Measurements from ENCODE around the gene DNAJA2. TPM values are rescaled to one million over a fixed set of nuclear protein-coding genes. Genes with fewer than 3 reads are reported as not detected.
A peak's percentile ranks its signal among the peaks of the same experiment; 100 is the strongest.

The DNAJA2 gene
- total and polyA plus RNA-seq, 9 of the 15 experiments (the other 6 are each of a cell fraction or from before 2014, with no cell fraction given) = 24.1 to 75.9 (median 50.7) TPM

GRCh38 chr16:46973207-46973995 is at the start of gene DNAJA2 (continued):
- TF ChIP-seq, protein P1, sequence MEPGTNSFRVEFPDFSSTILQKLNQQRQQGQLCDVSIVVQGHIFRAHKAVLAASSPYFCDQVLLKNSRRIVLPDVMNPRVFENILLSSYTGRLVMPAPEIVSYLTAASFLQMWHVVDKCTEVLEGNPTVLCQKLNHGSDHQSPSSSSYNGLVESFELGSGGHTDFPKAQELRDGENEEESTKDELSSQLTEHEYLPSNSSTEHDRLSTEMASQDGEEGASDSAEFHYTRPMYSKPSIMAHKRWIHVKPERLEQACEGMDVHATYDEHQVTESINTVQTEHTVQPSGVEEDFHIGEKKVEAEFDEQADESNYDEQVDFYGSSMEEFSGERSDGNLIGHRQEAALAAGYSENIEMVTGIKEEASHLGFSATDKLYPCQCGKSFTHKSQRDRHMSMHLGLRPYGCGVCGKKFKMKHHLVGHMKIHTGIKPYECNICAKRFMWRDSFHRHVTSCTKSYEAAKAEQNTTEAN (CRISPR knock-in tag; IDR thresholded peaks at IDR 0.05) = no peak
- TF ChIP-seq, protein P2, sequence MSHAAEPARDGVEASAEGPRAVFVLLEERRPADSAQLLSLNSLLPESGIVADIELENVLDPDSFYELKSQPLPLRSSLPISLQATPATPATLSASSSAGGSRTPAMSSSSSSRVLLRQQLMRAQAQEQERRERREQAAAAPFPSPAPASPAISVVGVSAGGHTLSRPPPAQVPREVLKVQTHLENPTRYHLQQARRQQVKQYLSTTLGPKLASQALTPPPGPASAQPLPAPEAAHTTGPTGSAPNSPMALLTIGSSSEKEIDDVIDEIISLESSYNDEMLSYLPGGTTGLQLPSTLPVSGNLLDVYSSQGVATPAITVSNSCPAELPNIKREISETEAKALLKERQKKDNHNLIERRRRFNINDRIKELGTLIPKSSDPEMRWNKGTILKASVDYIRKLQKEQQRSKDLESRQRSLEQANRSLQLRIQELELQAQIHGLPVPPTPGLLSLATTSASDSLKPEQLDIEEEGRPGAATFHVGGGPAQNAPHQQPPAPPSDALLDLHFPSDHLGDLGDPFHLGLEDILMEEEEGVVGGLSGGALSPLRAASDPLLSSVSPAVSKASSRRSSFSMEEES (CRISPR knock-in tag; IDR thresholded peaks at IDR 0.05) = no peak
- TF ChIP-seq ZBTB33 (CRISPR knock-in tag; IDR thresholded peaks at IDR 0.05) (no peak), CHD2 (IDR thresholded peaks at IDR 0.05; ENCODE audit: low read depth, low read length) (no peak), ZNF57 (CRISPR knock-in tag; IDR thresholded peaks at IDR 0.05) (no peak), EP300 (IDR thresholded peaks at IDR 0.05; ENCODE audit: low read length) (no peak), SIN3A (IDR thresholded peaks at IDR 0.05; ENCODE audit: borderline replicate concordance in 2 of 2, control insufficient read depth in 1 of 2, low read depth in 2 of 2, low read length in 2 of 2) (peak; percentile 57 to 59; a peak in 2 of 4 replicates), ZBED1 (IDR thresholded peaks at IDR 0.05) (no peak), STAG1 (CRISPR knock-in tag; IDR thresholded peaks at IDR 0.05; ENCODE audit: borderline replicate concordance) (no peak), ATF6 (CRISPR knock-in tag; IDR thresholded peaks at IDR 0.05) (no peak; the same call in 1 of the 2 replicates), ETV1 (tag; conservative IDR thresholded peaks at IDR 0.05; ENCODE audit: low read depth) (no peak), YBX1 (IDR thresholded peaks at IDR 0.05) (no peak), GATA2 (CRISPR knock-in tag; IDR thresholded peaks at IDR 0.05) (0 out of 2 replicates have a peak, but pooled peaks have one; percentile 13), ZNF830 (CRISPR knock-in tag; IDR thresholded peaks at IDR 0.05) (no peak), PTTG1 (tag; IDR thresholded peaks at IDR 0.05; ENCODE audit: low read depth) (no peak)
- TF ChIP-seq, protein P3, sequence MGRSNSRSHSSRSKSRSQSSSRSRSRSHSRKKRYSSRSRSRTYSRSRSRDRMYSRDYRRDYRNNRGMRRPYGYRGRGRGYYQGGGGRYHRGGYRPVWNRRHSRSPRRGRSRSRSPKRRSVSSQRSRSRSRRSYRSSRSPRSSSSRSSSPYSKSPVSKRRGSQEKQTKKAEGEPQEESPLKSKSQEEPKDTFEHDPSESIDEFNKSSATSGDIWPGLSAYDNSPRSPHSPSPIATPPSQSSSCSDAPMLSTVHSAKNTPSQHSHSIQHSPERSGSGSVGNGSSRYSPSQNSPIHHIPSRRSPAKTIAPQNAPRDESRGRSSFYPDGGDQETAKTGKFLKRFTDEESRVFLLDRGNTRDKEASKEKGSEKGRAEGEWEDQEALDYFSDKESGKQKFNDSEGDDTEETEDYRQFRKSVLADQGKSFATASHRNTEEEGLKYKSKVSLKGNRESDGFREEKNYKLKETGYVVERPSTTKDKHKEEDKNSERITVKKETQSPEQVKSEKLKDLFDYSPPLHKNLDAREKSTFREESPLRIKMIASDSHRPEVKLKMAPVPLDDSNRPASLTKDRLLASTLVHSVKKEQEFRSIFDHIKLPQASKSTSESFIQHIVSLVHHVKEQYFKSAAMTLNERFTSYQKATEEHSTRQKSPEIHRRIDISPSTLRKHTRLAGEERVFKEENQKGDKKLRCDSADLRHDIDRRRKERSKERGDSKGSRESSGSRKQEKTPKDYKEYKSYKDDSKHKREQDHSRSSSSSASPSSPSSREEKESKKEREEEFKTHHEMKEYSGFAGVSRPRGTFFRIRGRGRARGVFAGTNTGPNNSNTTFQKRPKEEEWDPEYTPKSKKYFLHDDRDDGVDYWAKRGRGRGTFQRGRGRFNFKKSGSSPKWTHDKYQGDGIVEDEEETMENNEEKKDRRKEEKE (IDR thresholded peaks at IDR 0.05; ENCODE audit: borderline replicate concordance in 1 of 2, control insufficient read depth in 1 of 2, low read depth in 2 of 2, low read length in 1 of 2) = no peak
